ENCODE data around the gene TIMM23B. TPM values are rescaled to one million over a fixed set of nuclear protein-coding genes. Genes with fewer than 3 reads are reported as not detected.
"Not testable (repeated sequence)": the region's sequence is repeated elsewhere in the genome, so short reads cannot be mapped to it uniquely, and the experiment has no call there.

TIMM23B gene
- total RNA-seq, 1 experiment from 2014 or later, result 39.3 TPM

GRCh38 chr10:49942339-49942705 is 469 bp downstream of the TIMM23B start:
- intact Hi-C loops (cut with micrococcal nuclease; ENCODE audit: unreplicated experiment); H3K36me3 ChIP-seq (ENCODE audit: control insufficient read depth, insufficient read depth, low read length); H3K9me3 Mint-ChIP-seq (ENCODE audit: unreplicated experiment); H3K27me3 ChIP-seq (replicated peaks; ENCODE audit: control insufficient read depth, insufficient read depth, low read length); H3K27me3 Mint-ChIP-seq (ENCODE audit: insufficient read depth, unreplicated experiment); H3K4me1 ChIP-seq; H3K9me3 ChIP-seq; CTCF ChIA-PET; POLR2A ChIA-PET; DNase-seq: not testable (repeated sequence)
- H3K36me3 Mint-ChIP-seq (ENCODE audit: insufficient read depth, unreplicated experiment), result peaks cover 33% of the 10 kb centered on the region
- H3K4me1 Mint-ChIP-seq (ENCODE audit: low read depth, unreplicated experiment), result peaks cover 13% of the 10 kb centered on the region
- H3K4me3 ChIP-seq (ENCODE audit: low read depth, low read length), result peak overlapping the region; percentile 70
- BruUV-seq (replicated peaks), result TSS peak; percentile 67
- peak overlapping the region; percentile 100 for H3K4me3 Mint-ChIP-seq (ENCODE audit: unreplicated experiment)
- H3K27ac Mint-ChIP-seq (ENCODE audit: unreplicated experiment), result peak overlapping the region; percentile 99

DNA sequence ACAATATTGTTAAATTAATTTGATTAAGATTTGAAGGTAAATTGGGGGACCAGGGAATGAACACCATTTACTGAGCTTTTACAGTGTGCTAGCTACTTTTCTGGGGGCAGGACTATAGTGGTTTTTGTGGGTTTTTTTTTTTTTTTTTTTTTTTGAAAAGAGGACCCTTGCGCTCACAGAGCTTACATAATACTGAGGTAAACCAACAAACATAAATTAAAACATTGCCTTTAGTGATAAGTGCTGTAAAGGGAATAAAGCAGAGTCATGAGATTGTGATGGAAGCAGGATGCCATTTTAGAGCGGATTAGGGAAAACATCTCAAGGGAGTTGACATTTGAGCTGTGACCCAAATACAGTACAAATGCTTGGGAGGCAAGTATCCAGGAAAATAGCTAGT is 1.8 kb downstream of the TIMM23B start:
- H3K9me3 ChIP-seq; DNase-seq; H3K4me3 Mint-ChIP-seq (ENCODE audit: unreplicated experiment); H3K36me3 ChIP-seq (ENCODE audit: control insufficient read depth, insufficient read depth, low read length); POLR2A ChIA-PET; intact Hi-C loops (cut with micrococcal nuclease; ENCODE audit: unreplicated experiment); H3K27me3 ChIP-seq (replicated peaks; ENCODE audit: control insufficient read depth, insufficient read depth, low read length); H3K4me3 ChIP-seq (ENCODE audit: low read depth, low read length); BruUV-seq (replicated peaks); H3K9me3 Mint-ChIP-seq (ENCODE audit: unreplicated experiment); H3K4me1 ChIP-seq; CTCF ChIA-PET; H3K27ac Mint-ChIP-seq (ENCODE audit: unreplicated experiment); H3K27me3 Mint-ChIP-seq (ENCODE audit: insufficient read depth, unreplicated experiment): not testable (repeated sequence)
- Mint-ChIP-seq H3K36me3 (ENCODE audit: insufficient read depth, unreplicated experiment) (peaks cover 42% of the 10 kb centered on the region), H3K4me1 (ENCODE audit: low read depth, unreplicated experiment) (peaks cover 13% of the 10 kb centered on the region)

GRCh38 chr10:49948142-49948541 is 6.3 kb downstream of the TIMM23B start:
- H3K27me3 ChIP-seq (replicated peaks; ENCODE audit: control insufficient read depth, insufficient read depth, low read length); intact Hi-C loops (cut with micrococcal nuclease; ENCODE audit: unreplicated experiment); H3K9me3 ChIP-seq; H3K27ac Mint-ChIP-seq (ENCODE audit: unreplicated experiment); H3K4me3 Mint-ChIP-seq (ENCODE audit: unreplicated experiment); H3K4me1 ChIP-seq; BruUV-seq (replicated peaks); POLR2A ChIA-PET; H3K9me3 Mint-ChIP-seq (ENCODE audit: unreplicated experiment); DNase-seq; H3K4me3 ChIP-seq (ENCODE audit: low read depth, low read length); H3K4me1 Mint-ChIP-seq (ENCODE audit: low read depth, unreplicated experiment); CTCF ChIA-PET; H3K36me3 ChIP-seq (ENCODE audit: control insufficient read depth, insufficient read depth, low read length); H3K27me3 Mint-ChIP-seq (ENCODE audit: insufficient read depth, unreplicated experiment): not testable (repeated sequence)
- H3K36me3 Mint-ChIP-seq (ENCODE audit: insufficient read depth, unreplicated experiment), result peaks cover 48% of the 10 kb centered on the region

DNA sequence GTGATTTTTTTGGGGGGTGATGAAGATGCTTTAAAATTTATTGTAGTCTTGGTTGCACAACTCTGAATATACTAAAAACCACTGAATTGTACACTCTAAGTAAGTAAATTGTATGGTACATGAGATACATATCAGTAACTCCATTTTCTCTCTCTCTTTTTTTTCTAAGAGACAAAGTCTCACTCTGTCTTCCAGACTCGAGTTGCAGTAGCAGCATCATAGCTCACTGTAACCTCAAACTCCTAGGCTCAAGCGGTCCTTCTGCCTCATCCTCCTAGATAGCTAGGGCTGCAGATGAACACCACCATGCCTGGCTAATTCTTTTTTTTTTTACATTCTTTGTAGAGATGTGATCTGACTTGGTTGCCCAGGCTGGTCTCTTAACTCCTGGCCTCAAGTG is 6.9 kb downstream of the TIMM23B start:
- H3K4me1 ChIP-seq; H3K36me3 ChIP-seq (ENCODE audit: control insufficient read depth, insufficient read depth, low read length); H3K4me3 ChIP-seq (ENCODE audit: low read depth, low read length); H3K9me3 ChIP-seq; intact Hi-C loops (cut with micrococcal nuclease; ENCODE audit: unreplicated experiment); H3K4me3 Mint-ChIP-seq (ENCODE audit: unreplicated experiment); H3K27ac Mint-ChIP-seq (ENCODE audit: unreplicated experiment); DNase-seq; CTCF ChIA-PET; H3K27me3 Mint-ChIP-seq (ENCODE audit: insufficient read depth, unreplicated experiment); H3K27me3 ChIP-seq (replicated peaks; ENCODE audit: control insufficient read depth, insufficient read depth, low read length); POLR2A ChIA-PET; H3K4me1 Mint-ChIP-seq (ENCODE audit: low read depth, unreplicated experiment); H3K9me3 Mint-ChIP-seq (ENCODE audit: unreplicated experiment); BruUV-seq (replicated peaks): not testable (repeated sequence)
- peaks cover 50% of the 10 kb centered on the region for H3K36me3 Mint-ChIP-seq (ENCODE audit: insufficient read depth, unreplicated experiment)

GRCh38 chr10:49952006-49952405 is 10.2 kb downstream of the TIMM23B start:
- H3K27me3 Mint-ChIP-seq (ENCODE audit: insufficient read depth, unreplicated experiment); H3K36me3 ChIP-seq (ENCODE audit: control insufficient read depth, insufficient read depth, low read length); H3K9me3 ChIP-seq; H3K4me1 Mint-ChIP-seq (ENCODE audit: low read depth, unreplicated experiment); H3K27me3 ChIP-seq (replicated peaks; ENCODE audit: control insufficient read depth, insufficient read depth, low read length); POLR2A ChIA-PET; BruUV-seq (replicated peaks); H3K4me3 Mint-ChIP-seq (ENCODE audit: unreplicated experiment); DNase-seq; H3K4me1 ChIP-seq; H3K4me3 ChIP-seq (ENCODE audit: low read depth, low read length); H3K9me3 Mint-ChIP-seq (ENCODE audit: unreplicated experiment); H3K27ac Mint-ChIP-seq (ENCODE audit: unreplicated experiment); CTCF ChIA-PET; intact Hi-C loops (cut with micrococcal nuclease; ENCODE audit: unreplicated experiment): not testable (repeated sequence)
- H3K36me3 Mint-ChIP-seq (ENCODE audit: insufficient read depth, unreplicated experiment), result peaks cover 52% of the 10 kb centered on the region

GRCh38 chr10:49953122-49953521 is 11.3 kb downstream of the TIMM23B start:
- H3K9me3 Mint-ChIP-seq (ENCODE audit: unreplicated experiment); POLR2A ChIA-PET; H3K4me1 Mint-ChIP-seq (ENCODE audit: low read depth, unreplicated experiment); H3K27me3 Mint-ChIP-seq (ENCODE audit: insufficient read depth, unreplicated experiment); H3K36me3 ChIP-seq (ENCODE audit: control insufficient read depth, insufficient read depth, low read length); H3K4me3 Mint-ChIP-seq (ENCODE audit: unreplicated experiment); H3K4me1 ChIP-seq; H3K9me3 ChIP-seq; H3K27ac Mint-ChIP-seq (ENCODE audit: unreplicated experiment); BruUV-seq (replicated peaks); H3K4me3 ChIP-seq (ENCODE audit: low read depth, low read length); CTCF ChIA-PET; intact Hi-C loops (cut with micrococcal nuclease; ENCODE audit: unreplicated experiment); H3K27me3 ChIP-seq (replicated peaks; ENCODE audit: control insufficient read depth, insufficient read depth, low read length): not testable (repeated sequence)
- peak in 1 of 2 experiments; percentile 23 for DNase-seq
- peaks cover 52% of the 10 kb centered on the region for H3K36me3 Mint-ChIP-seq (ENCODE audit: insufficient read depth, unreplicated experiment)

DNA sequence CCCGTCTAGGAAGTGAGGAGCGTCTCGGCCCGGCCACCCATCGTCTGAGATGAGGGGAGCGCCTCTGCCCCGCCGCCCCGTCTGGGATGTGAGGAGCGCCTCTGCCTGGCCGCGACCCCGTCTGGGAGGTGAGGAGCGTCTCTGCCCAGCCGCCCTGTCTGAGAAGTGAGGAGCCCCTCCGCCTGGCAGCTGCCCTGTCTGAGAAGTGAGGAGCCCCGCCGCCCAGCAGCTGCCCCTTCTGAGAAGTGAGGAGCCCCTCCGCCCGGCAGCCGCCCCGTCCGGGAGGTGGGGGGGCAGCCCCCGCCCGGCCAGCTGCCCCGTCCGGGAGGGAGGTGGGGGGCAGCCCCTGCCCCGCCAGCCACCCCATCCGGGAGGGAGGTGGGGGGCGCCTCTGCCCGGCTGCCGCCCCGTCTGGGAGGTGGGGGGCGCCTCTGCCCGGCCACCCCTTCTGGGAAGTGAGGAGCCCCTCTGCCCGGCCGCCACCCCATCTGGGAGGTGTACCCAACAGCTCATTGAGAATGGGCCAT is 28.5 kb downstream of the TIMM23B start:
- H3K4me3 ChIP-seq (ENCODE audit: low read depth, low read length); H3K27me3 ChIP-seq (replicated peaks; ENCODE audit: control insufficient read depth, insufficient read depth, low read length); H3K36me3 ChIP-seq (ENCODE audit: control insufficient read depth, insufficient read depth, low read length); H3K4me1 Mint-ChIP-seq (ENCODE audit: low read depth, unreplicated experiment); H3K9me3 Mint-ChIP-seq (ENCODE audit: unreplicated experiment); CTCF ChIA-PET; H3K9me3 ChIP-seq; H3K27me3 Mint-ChIP-seq (ENCODE audit: insufficient read depth, unreplicated experiment); H3K27ac Mint-ChIP-seq (ENCODE audit: unreplicated experiment); DNase-seq; H3K4me1 ChIP-seq; POLR2A ChIA-PET; H3K4me3 Mint-ChIP-seq (ENCODE audit: unreplicated experiment); BruUV-seq (replicated peaks); intact Hi-C loops (cut with micrococcal nuclease; ENCODE audit: unreplicated experiment): not testable (repeated sequence)
- H3K36me3 Mint-ChIP-seq (ENCODE audit: insufficient read depth, unreplicated experiment), result peaks cover 36% of the 10 kb centered on the region

Data from Caco-2 (cell line).